Smooth muscle cell of the umbilical artery (primary cell): ENCODE data around the gene CLIC5. TPM values are rescaled to one million over a fixed set of nuclear protein-coding genes. Genes with fewer than 3 reads are reported as not detected.

Experiments
- total RNA-seq: library from RNA; depleted of rRNA; stranded (reverse); fragments of >200 nt; gene quantifications from 2 replicates; pipeline ENCODE4 v1.2.3, GENCODE V29; 2014

Gene CLIC5
- not detected in 2 replicates for total RNA-seq

DNA sequence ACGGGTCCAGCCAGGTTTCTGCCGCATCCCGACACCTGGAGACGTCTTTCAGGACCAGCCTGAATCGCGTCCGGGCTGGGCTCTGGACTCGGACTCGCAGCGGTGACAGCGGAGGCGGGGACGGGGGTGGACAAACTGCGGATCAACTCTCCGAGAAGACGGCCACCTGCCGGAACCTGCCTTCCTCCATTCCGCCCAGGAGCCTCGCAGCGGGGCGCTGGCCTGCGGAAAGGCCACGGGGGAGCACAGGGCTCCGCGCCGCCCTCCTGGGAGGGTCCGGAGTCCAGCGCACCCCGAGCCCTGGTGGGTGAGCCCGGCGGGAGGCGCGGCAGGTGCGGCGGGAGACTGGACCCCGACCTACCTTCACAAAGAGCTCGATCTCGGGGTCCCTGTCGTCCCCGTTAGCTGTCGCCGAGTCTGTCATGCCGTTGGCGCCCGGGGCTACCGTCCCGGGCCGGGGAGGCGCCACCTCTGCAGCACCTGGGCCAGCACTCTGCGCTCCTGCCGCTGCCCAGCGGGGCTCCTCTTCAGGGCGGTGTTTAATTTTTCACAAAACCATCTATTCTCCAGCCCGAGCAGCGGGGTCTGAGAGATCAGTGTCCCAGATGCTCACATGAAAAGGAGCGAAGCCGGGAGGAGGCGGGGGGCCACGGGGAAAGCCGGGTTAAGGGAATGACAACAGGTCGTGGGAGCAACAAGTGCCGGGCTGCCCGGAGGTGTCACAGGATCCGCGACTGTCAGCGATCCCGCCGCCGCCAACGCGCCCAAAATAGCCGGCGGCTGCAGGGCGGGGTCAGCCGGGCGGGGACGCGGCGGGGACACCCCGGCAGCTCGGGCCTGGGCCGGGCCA, at the start of gene CLIC5:
TSS of gene CLIC5 (minus strand) at position 742 of the 850 bp plus-strand sequence. CDS start at position 424, 318 bp downstream.

Other genes with a start within 250 kb of the CLIC5 start
- 0.74 and 0.89 TPM in 2 replicates for gene ENPP4, start 114.1 kb upstream of the CLIC5 start, total RNA-seq
- under 0.01 TPM in 1 of 2 replicates, not detected in the other for gene ENPP5, start 155.1 kb upstream of the CLIC5 start, total RNA-seq